HFF-Myc (cell line): ENCODE data around the gene MTM1.

Experiments
- DNase-seq: peaks from one replicate; pipeline ENCODE4 v3.0.0-alpha.2; 2011; ENCODE audit warnings: low read depth; ENCODE audit errors: extremely low read depth
- H3K4me3 ChIP-seq: replicated peaks from 2 replicates; pipeline ENCODE4 v1.5.1; 2011; ENCODE audit warnings: low read depth, mild to moderate bottlenecking, control low read depth, low read length
- CTCF ChIP-seq: IDR thresholded peaks from 2 replicates; pipeline ENCODE4 v1.5.1; 2012; ENCODE audit warnings: mild to moderate bottlenecking, low read depth, low read length, control low read depth; ENCODE audit errors: missing control alignments

The MTM1 gene

DNA sequence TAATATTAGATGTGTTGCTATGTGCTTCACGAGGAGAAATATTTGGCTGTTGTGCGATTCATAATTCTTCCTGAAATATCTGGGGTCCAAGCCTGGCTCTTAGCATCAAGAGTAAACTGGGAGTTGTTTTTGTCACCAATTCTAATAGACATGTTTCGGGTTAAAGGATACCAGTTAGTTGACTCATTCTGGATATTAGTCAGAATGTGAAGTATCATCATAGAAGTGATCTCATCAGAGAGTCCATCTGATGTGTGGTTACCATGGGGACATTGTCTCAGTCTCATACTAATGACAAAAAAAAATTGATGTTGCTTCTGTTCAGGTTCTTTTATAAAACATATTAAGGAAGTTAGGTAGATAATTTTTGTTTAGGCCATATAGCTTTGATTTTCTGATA, 67.5 kb downstream of the MTM1 start:
- peak; percentile 27 for DNase-seq
- no peak for TF ChIP-seq CTCF
- H3K4me3 ChIP-seq = no peak overlapping the region

DNA sequence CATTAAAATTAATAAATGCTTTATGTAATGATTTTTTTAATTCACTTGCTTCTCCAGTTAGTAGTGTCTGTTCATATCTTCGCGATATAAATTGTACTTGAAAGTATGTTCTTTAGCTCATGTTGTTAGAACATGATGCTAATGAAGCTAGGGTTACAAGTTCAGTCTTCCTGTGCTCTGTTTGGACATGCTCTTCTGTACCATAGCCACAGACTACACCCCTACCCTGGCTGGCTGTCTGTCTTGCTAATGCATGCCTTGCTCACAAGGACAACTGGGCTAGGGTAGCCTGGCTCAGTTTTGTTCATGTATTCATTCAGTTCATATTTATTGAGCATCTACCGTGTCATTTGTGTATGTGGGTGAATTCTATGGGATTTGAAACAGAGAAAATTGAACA, 74.0 kb downstream of the MTM1 start:
- no peak overlapping the region for H3K4me3 ChIP-seq
- TF ChIP-seq CTCF = no peak
- DNase-seq = no peak

DNA sequence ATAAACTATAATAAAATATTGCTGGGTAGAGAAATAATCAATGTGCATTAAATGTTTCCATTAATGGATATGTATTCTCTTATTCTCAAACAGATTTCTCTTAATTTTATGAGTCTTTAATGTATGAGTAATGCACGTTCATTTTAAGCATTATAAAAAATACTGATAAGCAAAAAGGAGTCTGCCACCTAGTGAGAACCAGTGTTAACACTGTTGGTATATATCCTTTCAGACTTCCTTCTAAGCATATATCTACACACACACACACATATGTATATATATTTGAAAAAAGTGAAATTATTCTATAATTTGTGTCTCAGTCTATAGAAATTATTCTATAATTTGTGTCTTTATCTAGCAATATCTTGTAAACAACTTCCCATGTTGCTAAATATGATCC, 74.8 kb downstream of the MTM1 start:
- no peak for TF ChIP-seq CTCF

DNA sequence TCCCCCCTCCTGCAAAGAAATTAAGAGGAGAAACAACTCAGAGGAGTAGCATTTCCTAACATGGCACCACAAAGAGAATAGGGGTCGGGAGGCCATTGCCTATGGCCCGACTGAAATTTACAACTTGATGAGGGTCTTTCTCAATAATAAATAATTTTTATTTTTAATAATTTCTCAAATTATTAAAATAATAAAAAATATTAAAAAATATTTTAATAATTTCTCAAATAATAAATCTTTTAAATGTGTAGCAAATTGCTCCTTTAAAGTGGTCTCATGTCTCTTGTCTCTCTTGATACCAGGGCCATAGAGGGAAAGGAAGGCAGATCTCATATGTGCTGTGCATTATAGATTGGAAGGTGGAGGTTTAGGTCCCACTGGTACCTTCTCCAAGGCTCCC, 75.5 kb downstream of the MTM1 start:
- no peak overlapping the region for H3K4me3 ChIP-seq
- TF ChIP-seq CTCF = no peak
- no peak for DNase-seq

More for the DNA sequence above, 74.8 kb downstream of the MTM1 start:
- no peak for DNase-seq
- no peak overlapping the region for H3K4me3 ChIP-seq

- no peak overlapping the region for H3K4me3 ChIP-seq
- TF ChIP-seq CTCF = no peak
- no peak for DNase-seq
Observed at GRCh38 chrX:150644422-150644821, 76.0 kb downstream of the MTM1 start.

DNA sequence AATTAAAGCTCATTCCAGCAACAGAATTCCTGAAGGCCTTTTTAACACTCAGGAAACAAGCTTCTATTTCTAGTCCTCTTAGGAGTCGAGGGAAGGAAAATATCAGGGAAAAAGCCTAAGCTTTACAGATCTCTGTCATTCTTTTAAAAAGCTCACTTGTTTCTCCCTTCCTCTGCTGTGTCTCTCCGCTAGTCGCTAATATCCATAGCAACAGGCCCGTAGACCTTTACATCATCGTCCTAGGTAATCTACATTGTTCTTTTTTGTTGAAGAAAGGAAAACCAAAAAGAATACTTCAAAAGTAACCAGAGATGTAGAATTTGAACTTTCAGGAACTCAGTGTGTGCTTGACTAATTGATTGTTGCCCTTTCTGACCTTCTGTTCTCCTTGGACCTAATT, 78.9 kb downstream of the MTM1 start:
- H3K4me3 ChIP-seq = no peak overlapping the region
- no peak for TF ChIP-seq CTCF
- no peak for DNase-seq

- no peak overlapping the region for H3K4me3 ChIP-seq
- no peak for TF ChIP-seq CTCF
- no peak for DNase-seq
Observed at GRCh38 chrX:150648296-150648940, 80.0 kb downstream of the MTM1 start.
